Keratinocyte (primary cell): ENCODE results near the gene MGAT4A.

Source experiments
- CTCF ChIP-seq, 3 experiments: IDR thresholded peaks in 1 of 3; conservative IDR thresholded peaks in 1 of 3; optimal IDR thresholded peaks in 1 of 3; 2 replicates in 2 of 3; 3 replicates in 1 of 3; pipeline versions ENCODE3 to v1.5.1; 2011; ENCODE audit warnings: low read length in 3 of 3, mild to moderate bottlenecking in 3 of 3, moderate library complexity in 2 of 3, control low read depth in 1 of 3, inconsistent platforms in 1 of 3; ENCODE audit not compliant: insufficient read depth in 2 of 3; ENCODE audit errors: extremely low read depth in 1 of 3
- EZH2 ChIP-seq: IDR thresholded peaks from one replicate; pipeline ENCODE4 v1.6.1; 2012; ENCODE audit warnings: inconsistent platforms, mild to moderate bottlenecking, low read length, moderate library complexity

GRCh38 chr2:98731894-98732349 lies 990 bp upstream of the MGAT4A start:
- no peak for TF ChIP-seq CTCF (optimal IDR thresholded peaks at IDR 0.05 in 1 of 3, IDR thresholded peaks at IDR 0.05 in 1 of 3, conservative IDR thresholded peaks at IDR 0.05 in 1 of 3; ENCODE audit: extremely low read depth in 1 of 3, insufficient read depth in 2 of 3, low read length in 3 of 3)
- TF ChIP-seq EZH2, result no peak
